Brain microvascular endothelial cell (primary cell): ENCODE results near the gene USP37.
A peak's percentile ranks its signal among the peaks of the same experiment; 100 is the strongest.

Experiments
- DNase-seq: peaks from one replicate; pipeline ENCODE4 v3.0.0-alpha.2; 2020
- H3K27ac ChIP-seq: fragments of 250-450 bp; sonication (Bioruptor Pico); 2 replicates; pipeline ENCODE4 v1.5.1; 2020; ENCODE audit warnings: mild to moderate bottlenecking, moderate library complexity
- H3K27me3 ChIP-seq: fragments of 250-450 bp; sonication (Bioruptor Pico); replicated peaks from 2 replicates; pipeline ENCODE4 v1.5.1; 2020; ENCODE audit warnings: mild to moderate bottlenecking
- H3K36me3 ChIP-seq: fragments of 250-450 bp; sonication (Bioruptor Pico); replicated peaks from 2 replicates; pipeline ENCODE4 v1.5.1; 2020; ENCODE audit warnings: mild to moderate bottlenecking
- H3K4me3 ChIP-seq: 2 replicates; pipeline ENCODE4 v1.5.1; 2011; ENCODE audit warnings: low read depth, mild to moderate bottlenecking, control low read depth, low read length, moderate library complexity
- CTCF ChIP-seq: IDR thresholded peaks from 2 replicates; pipeline ENCODE4 v1.5.1; 2011; ENCODE audit warnings: low read depth, mild to moderate bottlenecking, moderate library complexity, low read length, control low read depth, inconsistent platforms; ENCODE audit errors: missing control alignments
- in situ Hi-C: cut with HindIII; loops from 2 replicates; pipeline ENCODE4 v1.10.0; 2017; ENCODE audit warnings: low sequenced_read_pairs, low pct_ligation_motif_present

The USP37 gene

GRCh38 chr2:218470448-218470847 lies 97.7 kb downstream of the USP37 start:
- Histone ChIP-seq H3K27me3 (no peaks in the 10 kb centered on the region), H3K27ac (no peak overlapping the region), H3K4me3 (no peak overlapping the region), H3K36me3 (peaks cover 2% of the 10 kb centered on the region)
- no peak for DNase-seq
- in situ Hi-C loops = no loop called here
- TF ChIP-seq CTCF = no peak

- no peak overlapping the region for H3K4me3 ChIP-seq
- DNase-seq = no peak
- peak; percentile 38 for TF ChIP-seq CTCF
- in situ Hi-C loops = loop anchor here (5.0 kb wide), 1 partner anchor 64 kb away; no protein-coding TSS in a partner anchor
- H3K27me3 ChIP-seq = no peaks in the 10 kb centered on the region
- H3K27ac ChIP-seq = no peak overlapping the region
- H3K36me3 ChIP-seq = no peaks in the 10 kb centered on the region
Measured at GRCh38 chr2:218465987-218466633, 102.0 kb downstream of the USP37 start.

- DNase-seq = no peak
- in situ Hi-C loops = no loop called here
- Histone ChIP-seq H3K4me3 (no peak overlapping the region), H3K36me3 (no peaks in the 10 kb centered on the region), H3K27ac (no peak overlapping the region), H3K27me3 (no peaks in the 10 kb centered on the region)
- no peak for TF ChIP-seq CTCF
Measured at GRCh38 chr2:218458598-218458997, 109.6 kb downstream of the USP37 start.

- no peaks in the 10 kb centered on the region for H3K36me3 ChIP-seq
- in situ Hi-C loops = no loop called here
- no peak for TF ChIP-seq CTCF
Measured at GRCh38 chr2:218456849-218457248, 111.3 kb downstream of the USP37 start.

GRCh38 chr2:218452079-218452478 lies 116.1 kb downstream of the USP37 start:
- DNase-seq = no peak
- TF ChIP-seq CTCF = no peak
- no peak overlapping the region for H3K27ac ChIP-seq
- no peaks in the 10 kb centered on the region for H3K27me3 ChIP-seq
- in situ Hi-C loops = no loop called here
- no peaks in the 10 kb centered on the region for H3K36me3 ChIP-seq
- H3K4me3 ChIP-seq = no peak overlapping the region

More at GRCh38 chr2:218456849-218457248, 111.3 kb downstream of the USP37 start:
- H3K27me3 ChIP-seq = no peaks in the 10 kb centered on the region
- H3K27ac ChIP-seq = no peak overlapping the region
- H3K4me3 ChIP-seq = no peak overlapping the region
- DNase-seq = no peak

- DNase-seq = no peak
- H3K4me3 ChIP-seq = no peak overlapping the region
- H3K36me3 ChIP-seq = no peaks in the 10 kb centered on the region
- H3K27ac ChIP-seq = no peak overlapping the region
- TF ChIP-seq CTCF = no peak
- no peaks in the 10 kb centered on the region for H3K27me3 ChIP-seq
- in situ Hi-C loops = no loop called here
Measured at GRCh38 chr2:218448934-218449333, 119.2 kb downstream of the USP37 start.
